PC-3 (cell line): Measurements from ENCODE around the gene PFN1.

Experiments used
- EZH2 ChIP-seq: fragments of 300-600 bp; sonication (generic); IDR thresholded peaks from one replicate; pipeline ENCODE4 v1.6.1; 2017; ENCODE audit warnings: antibody characterized with exemption, mild to moderate bottlenecking, low read length; ENCODE audit not compliant: unreplicated experiment
- EZH2phosphoT487 ChIP-seq: fragments of 300-600 bp; sonication (generic); IDR thresholded peaks from 2 replicates; pipeline ENCODE4 v1.6.1; 2018; ENCODE audit warnings: mild to moderate bottlenecking, antibody characterized with exemption, low read length, borderline replicate concordance
- TF ChIP-seq, protein P1 (sequence below): fragments of 300-600 bp; sonication (generic); conservative IDR thresholded peaks from 2 replicates; pipeline ENCODE4 v1.5.1; 2017; ENCODE audit warnings: antibody characterized with exemption, low read depth, mild to moderate bottlenecking, low read length

DNA sequence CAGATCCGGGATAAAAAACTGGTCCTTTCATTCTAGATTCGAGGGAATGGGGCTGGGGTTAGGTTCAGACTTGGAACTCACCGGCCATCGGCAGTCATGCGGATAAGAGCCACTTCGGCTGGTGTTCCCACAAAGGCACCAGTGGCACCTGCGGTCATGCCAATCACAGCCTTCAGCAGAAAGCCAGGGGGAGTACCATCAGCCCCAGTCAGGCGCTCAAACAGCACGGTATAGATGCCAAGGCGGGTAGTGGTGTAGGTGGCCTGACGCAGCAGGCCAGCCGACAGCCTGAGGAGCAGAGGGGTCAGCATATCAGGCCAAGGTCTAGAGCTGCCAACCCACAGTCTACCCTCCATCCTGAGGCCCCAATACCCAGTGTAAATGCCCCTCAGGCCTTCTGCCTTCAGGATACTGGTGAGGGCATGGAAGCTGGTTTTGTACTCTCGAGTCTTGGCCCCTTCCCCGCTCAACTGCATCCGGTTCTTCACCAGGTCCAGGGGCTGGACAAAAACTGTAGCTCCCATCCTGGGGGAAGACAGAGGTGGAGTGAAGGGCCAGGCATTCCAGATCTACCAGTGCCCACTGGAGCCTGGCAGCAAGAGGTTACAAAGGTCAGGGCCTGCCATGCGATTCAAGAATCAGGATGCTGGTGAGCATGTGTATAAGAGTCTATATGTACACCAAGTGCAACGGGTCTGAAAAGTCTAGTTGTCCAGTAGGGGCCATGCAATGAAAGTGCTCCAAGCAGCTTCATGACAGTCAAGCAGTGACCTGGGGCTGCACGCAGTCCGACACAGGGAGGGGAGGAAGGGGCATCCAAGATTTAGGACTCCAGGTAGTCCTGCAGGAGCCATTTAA is 9.4 kb downstream of the PFN1 start:
- TF ChIP-seq, protein P1, sequence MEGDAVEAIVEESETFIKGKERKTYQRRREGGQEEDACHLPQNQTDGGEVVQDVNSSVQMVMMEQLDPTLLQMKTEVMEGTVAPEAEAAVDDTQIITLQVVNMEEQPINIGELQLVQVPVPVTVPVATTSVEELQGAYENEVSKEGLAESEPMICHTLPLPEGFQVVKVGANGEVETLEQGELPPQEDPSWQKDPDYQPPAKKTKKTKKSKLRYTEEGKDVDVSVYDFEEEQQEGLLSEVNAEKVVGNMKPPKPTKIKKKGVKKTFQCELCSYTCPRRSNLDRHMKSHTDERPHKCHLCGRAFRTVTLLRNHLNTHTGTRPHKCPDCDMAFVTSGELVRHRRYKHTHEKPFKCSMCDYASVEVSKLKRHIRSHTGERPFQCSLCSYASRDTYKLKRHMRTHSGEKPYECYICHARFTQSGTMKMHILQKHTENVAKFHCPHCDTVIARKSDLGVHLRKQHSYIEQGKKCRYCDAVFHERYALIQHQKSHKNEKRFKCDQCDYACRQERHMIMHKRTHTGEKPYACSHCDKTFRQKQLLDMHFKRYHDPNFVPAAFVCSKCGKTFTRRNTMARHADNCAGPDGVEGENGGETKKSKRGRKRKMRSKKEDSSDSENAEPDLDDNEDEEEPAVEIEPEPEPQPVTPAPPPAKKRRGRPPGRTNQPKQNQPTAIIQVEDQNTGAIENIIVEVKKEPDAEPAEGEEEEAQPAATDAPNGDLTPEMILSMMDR, result no peak
- no peak for TF ChIP-seq EZH2
- no peak for TF ChIP-seq EZH2phosphoT487
